Measurements from ENCODE around the gene TMEM123. TPM values are rescaled to one million over a fixed set of nuclear protein-coding genes. Genes with fewer than 3 reads are reported as not detected.

Gene TMEM123
- total and polyA plus RNA-seq, 2 of the 13 experiments (the other 11 are each of a cell fraction or from before 2014, with no cell fraction given), result 365 to 2,761 TPM

GRCh38 chr11:102347462-102348370 is 104.8 kb downstream of the TMEM123 start (continued):
- no peak for TF ChIP-seq ZNF546 (CRISPR knock-in tag; conservative IDR thresholded peaks at IDR 0.05)
- no peak for TF ChIP-seq TEAD2 (CRISPR knock-in tag; IDR thresholded peaks at IDR 0.05)
- TF ChIP-seq KMT2B (CRISPR knock-in tag; IDR thresholded peaks at IDR 0.05), result 0 out of 2 replicates have a peak, but pooled peaks have one; percentile 5
- TF ChIP-seq ZNF432 (CRISPR knock-in tag; IDR thresholded peaks at IDR 0.05; ENCODE audit: borderline replicate concordance), result 0 out of 2 replicates have a peak, but pooled peaks have one; percentile 34
- TF ChIP-seq KLF9 (CRISPR knock-in tag; IDR thresholded peaks at IDR 0.05; ENCODE audit: low read depth), result no peak
- TF ChIP-seq MTF1 (CRISPR knock-in tag; IDR thresholded peaks at IDR 0.05), result no peak
- TF ChIP-seq HDAC6 (IDR thresholded peaks at IDR 0.05; ENCODE audit: low read depth, low read length), result no peak
- 0 out of 2 replicates have a peak, but pooled peaks have one; percentile 16 for TF ChIP-seq ZNF232 (CRISPR knock-in tag; IDR thresholded peaks at IDR 0.05; ENCODE audit: borderline replicate concordance)
- no peak for TF ChIP-seq EP300 (IDR thresholded peaks at IDR 0.05; ENCODE audit: low read depth in 2 of 2, low read length in 2 of 2)
- TF ChIP-seq EP300 (CRISPR knock-in tag; IDR thresholded peaks at IDR 0.05; ENCODE audit: borderline replicate concordance), result no peak
- no peak for TF ChIP-seq KDM1A (CRISPR knock-in tag; IDR thresholded peaks at IDR 0.05)
- TF ChIP-seq ZBTB1 (CRISPR knock-in tag; IDR thresholded peaks at IDR 0.05; ENCODE audit: borderline replicate concordance), result no peak
- TF ChIP-seq BCLAF1 (IDR thresholded peaks at IDR 0.05), result no peak
- TF ChIP-seq CEBPZ (IDR thresholded peaks at IDR 0.05; ENCODE audit: low read length), result no peak
- 0 out of 2 replicates have a peak, but pooled peaks have one; percentile 16 for TF ChIP-seq ZNF331 (CRISPR knock-in tag; IDR thresholded peaks at IDR 0.05)
- TF ChIP-seq FOXP4 (CRISPR knock-in tag; IDR thresholded peaks at IDR 0.05), result no peak
- no peak for TF ChIP-seq ZBTB25 (CRISPR knock-in tag; IDR thresholded peaks at IDR 0.05)
- TF ChIP-seq CCDC6 (CRISPR knock-in tag; IDR thresholded peaks at IDR 0.05), result no peak
- TF ChIP-seq RAD51 (IDR thresholded peaks at IDR 0.05; ENCODE audit: borderline replicate concordance), result no peak

All from HepG2 (cell line).